Panc1 (cell line): Measurements from ENCODE around the gene ZNF804A. TPM values are rescaled to one million over a fixed set of nuclear protein-coding genes. Genes with fewer than 3 reads are reported as not detected.

ENCODE experiments used
- ATAC-seq: fragments of 200-7000 bp; cut with Tn5 transposase; 2 replicates; pipeline ENCODE4 v1.9.1; 2020; ENCODE audit warnings: mild to moderate bottlenecking, moderate library complexity
- BruUV-seq: library from RNA; stranded (reverse); fragments of 400-500 nt; replicated peaks from 2 replicates; lab custom pipeline; 2021; lab: Mats Ljungman, UMichigan
- CTCF ChIA-PET: fragments of 300-600 bp; sonication (Branson Sonifier 250); formaldehyde crosslinking; loops from one replicate; lab custom pipeline; 2022; ENCODE audit warnings: antibody characterized with exemption; lab: Charles Lee
- POLR2A ChIA-PET: fragments of 300-600 bp; sonication (Branson Sonifier 250); formaldehyde crosslinking; loops from one replicate; lab custom pipeline; 2022; ENCODE audit warnings: antibody characterized with exemption; lab: Charles Lee
- DNase-seq: peaks from one replicate; pipeline ENCODE4 v3.0.0-alpha.2; 2010; ENCODE audit warnings: low read depth, low spot score
- H3K27ac ChIP-seq: 2 replicates; pipeline ENCODE4 v1.5.1; 2011; ENCODE audit warnings: mild to moderate bottlenecking, low read length, inconsistent platforms
- H3K27me3 ChIP-seq: fragments of 200-500 bp; sonication (Bioruptor generic); 2 replicates; pipeline ENCODE4 v1.6.0; 2014; ENCODE audit warnings: low read length, inconsistent platforms; ENCODE audit not compliant: control insufficient read depth, insufficient read depth
- H3K36me3 ChIP-seq: fragments of 200-500 bp; sonication (Bioruptor generic); 2 replicates; pipeline ENCODE4 v1.5.1; 2014; ENCODE audit warnings: inconsistent platforms, mild to moderate bottlenecking, low read length, moderate library complexity; ENCODE audit not compliant: control insufficient read depth, insufficient read depth
- H3K4me1 ChIP-seq: 2 replicates; pipeline ENCODE4 v1.5.1; 2011; ENCODE audit warnings: inconsistent platforms, mild to moderate bottlenecking, low read length, moderate library complexity; ENCODE audit not compliant: control insufficient read depth, insufficient read depth
- H3K4me3 ChIP-seq, 2 experiments: 2 replicates each; pipeline ENCODE4 v1.5.1; 2011 to 2012; ENCODE audit warnings: low read depth in 2 of 2, low read length in 2 of 2, mild to moderate bottlenecking in 2 of 2, inconsistent platforms in 1 of 2, moderate library complexity in 1 of 2
- H3K9me3 ChIP-seq: fragments of 200-500 bp; sonication (Bioruptor generic); 2 replicates; pipeline ENCODE4 v1.5.1; 2014; ENCODE audit warnings: low read depth, mild to moderate bottlenecking, inconsistent platforms, low read length, moderate library complexity; ENCODE audit not compliant: control insufficient read depth, insufficient read depth
- CTCF ChIP-seq: fragments of 450-650 bp; IDR thresholded peaks from 2 replicates; pipeline ENCODE4 v1.5.1; 2017; ENCODE audit warnings: mild to moderate bottlenecking
- POLR2AphosphoS5 ChIP-seq: IDR thresholded peaks from 2 replicates; pipeline ENCODE4 v1.6.1; 2012; ENCODE audit warnings: mild to moderate bottlenecking, low read depth, low read length, moderate library complexity
- REST ChIP-seq, 2 experiments: IDR thresholded peaks; 2 replicates each; pipeline ENCODE4 v1.6.1; 2011 to 2012; ENCODE audit warnings: low read depth in 2 of 2, control low read depth in 1 of 2, low read length in 1 of 2, mild to moderate bottlenecking in 1 of 2, moderate library complexity in 1 of 2; ENCODE audit not compliant: insufficient read depth in 1 of 2
- SIN3A ChIP-seq: IDR thresholded peaks from 2 replicates; pipeline ENCODE4 v1.6.1; 2012; ENCODE audit warnings: low read depth, mild to moderate bottlenecking, low read length, moderate library complexity, borderline replicate concordance; ENCODE audit not compliant: insufficient read depth
- TCF7L2 ChIP-seq: IDR thresholded peaks from 2 replicates; pipeline ENCODE4 v1.6.1; 2011; ENCODE audit warnings: mild to moderate bottlenecking, low read depth, low read length, inconsistent platforms
- in situ Hi-C: cut with HindIII; loops from 2 replicates; pipeline ENCODE4 v1.10.0; 2016; ENCODE audit warnings: low sequenced_read_pairs, low pct_unique_long_range_greater_than_20kb
- intact Hi-C: fragments of 100-400 bp; cut with micrococcal nuclease; formaldehyde crosslinking; loops from one replicate; pipeline ENCODE4 v1.10.0; 2022; ENCODE audit not compliant: unreplicated experiment
- total RNA-seq: library from RNA; stranded (reverse); gene quantifications from one replicate; pipeline ENCODE4 v1.2.1, GENCODE V29; 2021; ENCODE audit not compliant: unreplicated experiment

Gene ZNF804A
- total RNA-seq, 1 experiment from 2014 or later, result 2.2 TPM

- CTCF ChIA-PET, result no interaction called here
- Histone ChIP-seq H3K4me3 (no peak overlapping the region), H3K27ac (no peak overlapping the region), H3K4me1 (no peaks in the 10 kb centered on the region), H3K9me3 (peaks cover 3% of the 10 kb centered on the region; the same call in 1 of the 2 replicates), H3K27me3 (no peaks in the 10 kb centered on the region), H3K36me3 (no peaks in the 10 kb centered on the region)
- POLR2A ChIA-PET, result no interaction called here
- DNase-seq (no peak), ATAC-seq (no peak)
- BruUV-seq, result no TSS peak
- intact Hi-C loops (no loop called here), in situ Hi-C loops (no loop called here)
- TF ChIP-seq SIN3A, result no peak
- no peak for TF ChIP-seq POLR2AphosphoS5
- TF ChIP-seq TCF7L2, result no peak
- TF ChIP-seq REST (IDR thresholded peaks at IDR 0.05; ENCODE audit: insufficient read depth in 1 of 2, low read depth in 2 of 2, low read length in 1 of 2), result no peak
- TF ChIP-seq CTCF, result no peak
Measured at GRCh38 chr2:184589261-184589660, 9.1 kb upstream of the ZNF804A start.

GRCh38 chr2:184596819-184597411, 1.4 kb upstream of the ZNF804A start:
- intact Hi-C loops (no loop called here), in situ Hi-C loops (no loop called here)
- Histone ChIP-seq H3K4me3 (peak overlapping the region; percentile 62 to 64), H3K9me3 (no peaks in the 10 kb centered on the region), H3K27me3 (no peaks in the 10 kb centered on the region), H3K36me3 (no peaks in the 10 kb centered on the region), H3K27ac (peak overlapping the region; percentile 68), H3K4me1 (peaks cover 9% of the 10 kb centered on the region)
- no peak for DNase-seq
- POLR2A ChIA-PET, result no interaction called here
- ATAC-seq, result peak; percentile 52
- CTCF ChIA-PET, result no interaction called here
- no peak for TF ChIP-seq POLR2AphosphoS5
- TF ChIP-seq CTCF, result peak; percentile 30; the same call in 1 of the 2 replicates
- no peak for TF ChIP-seq SIN3A
- 0 out of 4 replicates have a peak, but pooled peaks of 1 of the 2 experiments have one; percentile 8 for TF ChIP-seq REST (IDR thresholded peaks at IDR 0.05; ENCODE audit: insufficient read depth in 1 of 2, low read depth in 2 of 2, low read length in 1 of 2)
- peak; percentile 76 for TF ChIP-seq TCF7L2
- BruUV-seq, result no TSS peak
